GM12873 (cell line): ENCODE data around the gene ACACA.

ENCODE experiments used
- TF ChIP-seq, protein P1 (sequence below): IDR thresholded peaks from 2 replicates; pipeline ENCODE4 v1.5.1; 2012; ENCODE audit warnings: low read depth, mild to moderate bottlenecking, moderate library complexity, low read length, control low read depth; ENCODE audit not compliant: insufficient read depth; ENCODE audit errors: missing control alignments

ACACA gene

GRCh38 chr17:37101306-37101705, 305.3 kb downstream of the ACACA start:
- TF ChIP-seq, protein P1, sequence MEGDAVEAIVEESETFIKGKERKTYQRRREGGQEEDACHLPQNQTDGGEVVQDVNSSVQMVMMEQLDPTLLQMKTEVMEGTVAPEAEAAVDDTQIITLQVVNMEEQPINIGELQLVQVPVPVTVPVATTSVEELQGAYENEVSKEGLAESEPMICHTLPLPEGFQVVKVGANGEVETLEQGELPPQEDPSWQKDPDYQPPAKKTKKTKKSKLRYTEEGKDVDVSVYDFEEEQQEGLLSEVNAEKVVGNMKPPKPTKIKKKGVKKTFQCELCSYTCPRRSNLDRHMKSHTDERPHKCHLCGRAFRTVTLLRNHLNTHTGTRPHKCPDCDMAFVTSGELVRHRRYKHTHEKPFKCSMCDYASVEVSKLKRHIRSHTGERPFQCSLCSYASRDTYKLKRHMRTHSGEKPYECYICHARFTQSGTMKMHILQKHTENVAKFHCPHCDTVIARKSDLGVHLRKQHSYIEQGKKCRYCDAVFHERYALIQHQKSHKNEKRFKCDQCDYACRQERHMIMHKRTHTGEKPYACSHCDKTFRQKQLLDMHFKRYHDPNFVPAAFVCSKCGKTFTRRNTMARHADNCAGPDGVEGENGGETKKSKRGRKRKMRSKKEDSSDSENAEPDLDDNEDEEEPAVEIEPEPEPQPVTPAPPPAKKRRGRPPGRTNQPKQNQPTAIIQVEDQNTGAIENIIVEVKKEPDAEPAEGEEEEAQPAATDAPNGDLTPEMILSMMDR = no peak

DNA sequence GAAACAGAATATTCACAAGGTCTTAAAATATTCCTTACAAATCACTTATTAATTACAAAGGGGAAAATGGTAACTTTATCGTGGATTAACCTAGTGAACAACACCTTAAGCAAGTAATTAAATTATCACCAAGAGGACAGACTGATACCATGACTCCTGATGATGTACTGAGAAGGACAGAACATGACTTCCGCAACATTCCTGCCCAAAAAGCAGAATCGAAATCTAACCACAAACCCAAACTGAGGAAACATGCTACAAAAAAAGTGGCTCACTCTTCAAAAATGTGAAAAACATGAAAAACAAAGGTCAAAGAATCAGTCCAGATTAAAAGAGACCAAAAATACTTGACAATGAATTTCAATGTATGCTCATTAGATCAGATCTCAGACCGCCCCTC, 306.4 kb downstream of the ACACA start:
- TF ChIP-seq, protein P1 = no peak

GRCh38 chr17:37098910-37099664, 307.5 kb downstream of the ACACA start:
- TF ChIP-seq, protein P1 = no peak

DNA sequence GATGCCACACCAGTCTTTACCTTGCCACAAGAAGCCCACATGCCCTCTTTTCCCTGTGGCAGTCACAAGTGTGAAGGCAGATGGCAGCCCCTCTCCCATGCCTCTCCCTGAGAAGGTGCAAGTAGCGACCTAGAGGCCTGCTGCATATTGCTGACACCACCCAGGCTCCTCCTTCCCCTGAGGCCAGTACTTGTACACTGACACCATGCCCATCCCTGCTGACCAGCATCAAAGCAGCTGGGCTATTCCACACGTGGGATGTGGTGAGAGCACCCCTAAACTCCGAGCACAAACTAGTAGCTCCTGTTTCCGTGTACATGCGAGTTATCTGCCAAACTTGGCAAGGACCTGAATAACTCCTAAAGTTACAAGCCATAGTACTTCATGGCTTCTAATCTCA, 308.5 kb downstream of the ACACA start:
- TF ChIP-seq, protein P1 = no peak

DNA sequence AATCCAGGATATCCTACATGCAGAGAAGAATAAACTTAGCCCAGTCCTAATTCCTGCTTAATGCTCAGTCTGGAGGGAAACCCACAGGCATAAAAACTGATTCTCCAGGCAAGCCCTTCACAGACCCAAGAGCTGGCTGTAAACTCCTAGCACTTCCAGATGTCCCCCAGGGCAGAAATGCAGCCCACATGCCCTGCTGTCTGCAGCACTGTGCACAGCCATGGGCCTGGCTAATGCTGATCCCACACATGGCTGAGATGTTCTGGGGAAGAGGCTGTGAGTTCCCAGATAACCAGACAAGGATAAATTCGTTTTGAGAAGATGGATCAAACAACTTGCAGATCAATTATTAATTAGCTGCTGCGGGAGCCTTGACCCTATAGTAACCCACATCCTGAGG, 309.5 kb downstream of the ACACA start:
- TF ChIP-seq, protein P1 = no peak

DNA sequence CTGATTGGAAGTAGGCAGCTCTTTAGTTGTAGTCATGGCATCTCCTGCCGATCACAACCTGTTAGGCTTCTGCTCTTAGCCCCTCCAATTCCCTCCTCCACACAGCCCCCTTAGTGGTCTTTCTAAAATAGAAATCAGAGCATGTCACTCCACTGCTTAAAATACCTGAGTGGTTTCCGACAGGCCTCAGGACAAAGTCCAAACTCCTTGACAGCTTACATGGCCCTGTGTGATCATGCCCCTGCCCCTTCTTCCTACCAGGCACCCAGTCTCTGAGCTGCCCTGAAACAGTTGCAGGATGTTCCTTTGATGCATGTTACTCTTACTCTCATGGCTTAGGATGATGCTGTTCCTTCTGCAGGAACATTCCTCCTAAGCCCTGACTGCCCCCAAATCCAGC, 310.6 kb downstream of the ACACA start:
- TF ChIP-seq, protein P1 = no peak

DNA sequence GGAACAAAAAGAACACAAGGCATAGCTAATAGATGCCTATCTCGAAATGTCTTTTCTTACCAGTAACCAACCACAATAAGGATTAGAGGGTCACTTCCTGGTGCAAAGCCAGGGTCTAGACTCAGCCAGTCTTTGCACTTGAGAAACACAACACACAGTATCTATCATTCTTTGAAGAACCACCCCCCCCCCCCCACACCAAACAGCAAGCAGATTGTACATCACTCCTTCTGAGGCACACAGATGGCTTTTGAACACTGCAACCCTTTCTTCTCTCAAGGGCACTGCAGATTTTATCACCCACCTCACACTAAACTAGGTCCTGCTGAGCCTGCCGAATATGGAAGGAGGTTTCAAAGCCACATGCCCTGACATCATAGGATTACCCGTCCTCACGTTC, 312.2 kb downstream of the ACACA start:
- TF ChIP-seq, protein P1 = no peak
